IPS-18c (cell line): ENCODE measurements around the gene CLDN15.
"Not testable (repeated sequence)": the region's sequence is repeated elsewhere in the genome, so short reads cannot be mapped to it uniquely, and the experiment has no call there.

Experiments
- H3K4me3 ChIP-seq: 2 replicates; pipeline ENCODE4 v1.7.0; 2013; ENCODE audit warnings: low read depth, mild to moderate bottlenecking, low read length, moderate library complexity; ENCODE audit not compliant: insufficient read depth
- H3K9me3 ChIP-seq: one replicate; pipeline ENCODE4 v1.6.1; 2013; ENCODE audit warnings: mild to moderate bottlenecking, low read length, moderate library complexity; ENCODE audit not compliant: control insufficient read depth, insufficient read depth

The CLDN15 gene

DNA sequence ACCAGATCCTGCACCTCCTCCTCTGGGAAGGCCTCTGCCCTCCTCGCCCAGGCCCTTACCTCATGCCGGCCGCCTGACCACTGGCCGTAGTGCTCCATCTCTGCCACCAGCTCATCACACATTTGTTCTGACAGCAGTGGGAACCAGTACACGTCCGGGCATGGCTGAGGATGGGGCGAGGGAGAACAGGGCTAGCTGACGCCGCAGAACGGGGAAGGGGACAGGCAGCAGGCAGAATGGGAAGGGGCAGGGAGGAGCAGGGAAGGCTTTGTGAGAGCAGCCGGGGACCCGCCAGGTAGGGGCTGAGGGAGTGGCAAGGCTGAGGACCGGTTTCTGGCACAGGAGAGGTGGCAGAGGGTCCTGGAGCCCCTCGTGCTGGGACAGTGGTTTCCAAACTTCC is 28.8 kb downstream of the CLDN15 start:
- H3K9me3 ChIP-seq: no peaks in the 10 kb centered on the region

DNA sequence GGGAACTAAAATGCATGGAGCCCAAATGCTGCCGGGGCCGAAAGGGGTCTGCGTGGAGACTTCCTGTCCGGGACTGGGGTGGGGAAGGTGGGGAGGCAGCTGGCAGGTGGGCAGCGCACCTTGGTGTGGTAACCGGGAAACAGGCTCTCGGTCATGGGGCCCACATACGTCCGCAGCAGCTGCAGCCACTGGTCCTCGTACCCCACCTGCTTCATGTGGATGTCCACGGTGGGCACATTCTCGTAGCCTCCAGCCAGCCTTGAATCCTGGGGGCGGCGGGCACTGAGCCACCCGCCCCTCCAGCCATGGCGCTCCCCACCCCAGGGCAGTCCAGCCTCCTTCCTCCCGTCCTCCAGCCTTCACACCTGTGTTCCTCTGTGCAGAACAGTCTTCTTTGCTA is 30.1 kb downstream of the CLDN15 start:
- H3K9me3 ChIP-seq: peaks cover under 1% of the 10 kb centered on the region
- no peak overlapping the region for H3K4me3 ChIP-seq

More for the DNA sequence above, 28.8 kb downstream of the CLDN15 start:
- no peak overlapping the region for H3K4me3 ChIP-seq

DNA sequence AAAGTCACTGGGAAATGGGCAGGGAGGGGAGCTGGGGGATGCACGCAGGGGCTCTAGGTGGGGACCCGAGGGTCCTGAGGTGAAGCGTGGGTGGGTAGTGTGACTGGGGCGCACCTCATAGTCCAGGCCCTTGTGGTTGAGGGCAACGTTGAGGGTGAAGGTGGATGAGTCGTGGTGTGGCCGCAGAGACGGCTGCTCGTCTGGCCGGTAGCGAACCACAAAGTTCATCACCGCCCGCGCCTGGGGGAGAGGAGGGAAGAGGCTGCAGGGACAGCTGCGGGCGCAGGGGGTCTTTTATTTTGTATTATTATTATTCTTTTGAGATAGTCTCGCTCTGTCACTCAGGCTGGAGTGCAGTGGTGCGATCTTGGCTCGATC is 30.9 kb downstream of the CLDN15 start:
- H3K9me3 ChIP-seq: peaks cover 2% of the 10 kb centered on the region
- H3K4me3 ChIP-seq: no peak overlapping the region

DNA sequence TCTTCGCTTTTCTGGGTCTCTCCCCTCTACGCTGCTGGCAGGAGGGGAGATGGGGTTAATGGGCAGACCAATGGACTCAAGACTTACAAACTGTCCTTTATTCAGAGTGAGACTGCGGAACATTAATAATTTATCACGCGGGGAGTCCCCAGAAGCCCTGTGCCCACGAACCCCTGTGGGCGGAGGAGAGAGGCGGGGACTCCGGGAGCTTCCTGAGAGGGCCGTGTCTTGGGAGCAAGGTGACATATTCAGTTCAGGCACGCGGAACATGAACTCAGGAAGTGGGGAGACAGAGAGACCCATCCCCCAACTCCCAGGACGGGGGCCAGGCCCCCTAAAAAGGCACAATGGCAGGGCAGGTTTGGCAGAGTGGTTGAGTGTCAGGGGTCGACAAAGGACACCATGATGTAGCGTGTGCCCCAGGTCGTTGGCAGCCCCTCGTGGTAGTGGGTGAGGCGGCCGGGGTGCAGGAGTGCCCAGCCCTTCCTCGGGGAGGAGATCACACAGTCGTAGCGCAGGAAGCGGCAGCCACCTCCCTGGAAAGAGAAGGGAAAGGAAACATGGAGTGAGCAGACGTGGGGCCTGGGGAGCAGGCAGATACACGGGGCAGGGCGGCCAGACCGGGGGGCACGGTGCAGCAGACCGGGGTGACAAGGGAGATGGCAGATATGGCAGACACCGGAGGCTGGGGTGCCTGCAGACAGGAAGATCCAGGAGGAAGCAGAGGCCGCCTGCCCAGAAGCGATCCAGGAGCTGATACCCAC is 31.5 kb downstream of the CLDN15 start:
- Histone ChIP-seq H3K9me3 (peaks cover 2% of the 10 kb centered on the region), H3K4me3 (no peak overlapping the region)

DNA sequence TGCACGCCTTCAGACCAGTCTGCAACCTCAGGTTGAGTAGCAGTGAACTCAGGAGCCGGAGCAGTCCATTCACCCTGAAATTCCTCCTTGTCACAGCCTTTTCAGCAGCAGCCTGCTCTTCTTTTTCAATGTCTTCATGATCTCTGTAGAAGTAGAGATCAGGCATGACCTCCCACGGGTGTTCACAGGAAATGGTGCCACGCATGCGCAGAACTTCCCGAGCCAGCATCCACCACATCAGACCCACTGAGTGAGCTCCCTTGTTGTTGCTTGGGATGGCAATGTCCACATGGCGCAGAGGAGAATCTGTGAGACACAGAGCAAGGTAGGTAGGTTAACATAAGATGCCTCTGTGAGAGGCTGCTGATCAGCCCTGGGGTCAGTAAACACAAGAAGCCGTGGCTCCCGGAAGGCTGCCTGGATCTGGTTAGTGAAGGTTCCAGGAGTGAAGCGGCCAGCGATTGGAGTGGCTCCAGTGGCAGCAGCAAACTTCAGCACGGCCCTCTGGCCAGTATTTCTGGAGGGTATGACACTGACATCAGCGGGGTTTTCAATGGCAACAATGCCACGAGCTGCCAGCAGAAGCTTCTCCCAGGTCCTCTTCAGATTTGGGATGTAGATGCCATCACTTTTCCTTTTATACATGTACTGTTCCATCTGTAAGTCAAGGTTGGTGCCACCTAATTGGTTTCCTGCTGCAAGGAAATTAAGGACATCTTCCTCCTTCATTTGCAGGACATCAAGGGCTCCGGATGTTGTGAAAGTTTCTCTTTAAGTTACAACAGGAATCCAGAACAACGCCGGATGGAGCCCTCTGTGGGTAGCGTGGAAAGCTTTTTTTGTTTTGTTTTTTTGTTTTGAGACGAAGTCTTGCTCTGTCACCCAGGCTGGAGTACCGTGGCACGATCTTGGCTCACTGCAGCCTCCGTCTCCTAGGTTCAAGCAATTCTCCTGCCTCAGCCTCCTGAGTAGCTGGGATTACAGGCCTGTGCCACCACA is 33.6 kb downstream of the CLDN15 start:
- not testable (repeated sequence) for H3K4me3 ChIP-seq, H3K9me3 ChIP-seq

DNA sequence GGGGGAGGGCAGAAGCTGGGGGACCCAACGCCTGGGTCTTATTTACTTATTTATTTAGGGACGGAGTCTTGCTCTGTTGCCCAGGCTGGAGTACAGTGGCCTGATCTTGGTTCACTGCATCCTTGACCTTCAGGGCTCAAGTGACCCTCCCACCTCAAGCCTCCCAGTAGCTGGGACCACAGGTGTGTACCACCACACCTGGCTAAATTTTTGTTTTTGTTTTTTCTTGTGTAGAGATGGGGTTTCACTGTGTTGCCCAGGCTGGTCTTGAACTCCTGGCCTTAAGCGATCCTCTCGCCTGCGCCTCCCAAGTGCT is 35.0 kb downstream of the CLDN15 start:
- Histone ChIP-seq H3K4me3 (no peak overlapping the region; the same call in 1 of the 2 replicates), H3K9me3 (peaks cover 2% of the 10 kb centered on the region)

DNA sequence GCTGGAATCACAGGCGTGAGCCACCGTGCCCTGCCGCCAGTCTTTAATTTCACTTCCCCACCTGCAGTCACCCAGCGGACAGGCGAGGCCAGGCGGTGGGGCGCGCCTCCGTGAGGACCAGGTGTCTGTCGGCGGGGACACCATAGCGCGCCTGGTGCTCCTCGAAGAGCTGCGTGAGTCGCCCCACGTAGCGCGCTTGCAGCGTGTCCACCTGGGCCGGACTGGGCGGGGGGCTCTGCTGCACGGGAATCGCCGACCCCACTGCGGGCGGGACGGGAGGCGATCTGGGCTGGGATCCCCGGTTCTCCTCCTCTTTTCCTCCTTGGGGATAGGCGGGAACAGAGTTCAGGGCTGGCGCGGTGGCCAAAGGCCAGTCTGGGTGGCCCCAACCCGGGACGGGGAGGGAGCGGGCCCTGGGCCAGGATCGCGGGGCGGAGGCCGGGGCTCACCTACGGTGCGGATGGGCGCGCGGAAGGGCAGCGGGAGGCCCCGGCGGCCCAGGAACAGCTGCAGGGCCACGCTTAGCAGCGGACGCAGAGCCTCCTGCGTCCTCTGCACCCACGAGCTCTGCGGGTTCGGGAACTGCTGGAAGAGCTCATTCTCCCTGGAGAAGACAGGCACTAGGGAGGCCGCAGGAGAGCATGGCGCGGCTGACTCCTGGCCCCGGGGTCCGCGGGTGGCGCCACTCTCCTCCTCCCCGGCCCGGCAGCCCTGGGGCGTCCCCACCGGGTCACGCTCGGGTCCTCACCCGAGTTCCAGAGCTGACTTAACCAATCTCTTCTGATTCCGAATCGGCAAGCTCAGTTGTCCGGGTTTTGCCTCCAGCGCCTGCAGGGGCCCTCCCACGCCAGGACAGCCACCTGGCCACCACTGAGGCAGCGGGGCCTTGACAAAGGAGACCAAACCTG is 35.7 kb downstream of the CLDN15 start:
- H3K4me3 ChIP-seq: peak overlapping the region; percentile 53

DNA sequence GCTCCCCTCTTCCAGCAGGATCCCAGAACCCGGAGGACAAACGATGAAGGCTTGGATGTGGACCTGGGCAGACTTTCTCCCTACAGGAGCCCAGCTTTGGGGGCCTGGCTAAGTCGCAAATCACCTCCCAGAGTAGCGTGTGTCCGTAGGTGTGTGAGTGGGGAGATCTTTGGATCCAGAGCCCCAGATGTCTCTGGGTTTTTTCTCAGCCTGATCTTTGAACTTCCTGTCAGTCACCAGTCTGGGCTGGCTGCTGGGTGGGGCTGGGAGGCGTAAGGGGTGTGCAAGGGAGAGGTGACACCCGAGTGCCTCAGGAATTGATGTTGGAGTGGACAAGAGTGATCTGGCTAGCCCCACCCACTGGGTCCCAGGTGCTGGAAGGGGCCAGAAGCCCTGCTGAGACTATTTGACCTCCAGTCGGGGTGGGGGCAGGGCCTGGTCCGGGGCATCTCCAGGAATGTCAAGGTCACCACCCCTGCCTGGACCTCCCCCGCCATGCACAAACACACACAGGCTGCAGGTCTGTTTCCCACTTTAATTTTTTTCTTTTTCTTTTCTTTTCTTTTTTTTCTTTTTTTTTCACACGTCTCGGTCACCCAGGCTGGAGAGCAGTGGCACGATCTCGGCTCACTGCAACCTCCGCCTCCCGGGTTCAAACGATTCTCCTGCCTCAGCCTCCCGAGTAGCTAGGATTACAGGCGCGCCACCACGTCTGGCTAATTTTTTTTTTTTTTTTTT is 36.6 kb downstream of the CLDN15 start, which contains the start of gene MOGAT3:
Gene MOGAT3 (minus strand): TSS at position 175 of the 738 bp plus-strand sequence. CDS start 182 bp downstream, outside the sequence.
- Histone ChIP-seq H3K9me3 (peaks cover 2% of the 10 kb centered on the region), H3K4me3 (peak within 1 kb of the TSS; percentile 53)

More for the DNA sequence above, 35.7 kb downstream of the CLDN15 start:
- peaks cover 2% of the 10 kb centered on the region for H3K9me3 ChIP-seq

DNA sequence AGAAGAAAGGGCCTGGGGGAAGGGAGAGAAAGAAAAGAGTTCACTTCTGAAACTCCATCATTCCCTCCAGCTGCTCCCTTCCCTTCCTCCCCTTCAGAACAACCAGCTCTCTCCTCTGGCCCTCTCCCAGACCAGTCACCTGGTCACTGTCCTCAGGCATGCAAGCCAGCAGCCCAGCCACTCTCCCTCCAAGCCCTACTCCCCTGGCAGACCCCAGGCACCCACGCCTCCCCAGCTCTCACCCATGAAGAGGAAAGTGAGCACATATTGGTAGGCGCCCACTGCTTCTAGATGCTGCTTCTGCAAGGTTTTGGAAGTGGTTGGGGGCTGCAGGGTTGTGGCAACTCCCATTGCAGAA is 37.1 kb downstream of the CLDN15 start:
- no peak overlapping the region for H3K4me3 ChIP-seq
- peaks cover 2% of the 10 kb centered on the region for H3K9me3 ChIP-seq

DNA sequence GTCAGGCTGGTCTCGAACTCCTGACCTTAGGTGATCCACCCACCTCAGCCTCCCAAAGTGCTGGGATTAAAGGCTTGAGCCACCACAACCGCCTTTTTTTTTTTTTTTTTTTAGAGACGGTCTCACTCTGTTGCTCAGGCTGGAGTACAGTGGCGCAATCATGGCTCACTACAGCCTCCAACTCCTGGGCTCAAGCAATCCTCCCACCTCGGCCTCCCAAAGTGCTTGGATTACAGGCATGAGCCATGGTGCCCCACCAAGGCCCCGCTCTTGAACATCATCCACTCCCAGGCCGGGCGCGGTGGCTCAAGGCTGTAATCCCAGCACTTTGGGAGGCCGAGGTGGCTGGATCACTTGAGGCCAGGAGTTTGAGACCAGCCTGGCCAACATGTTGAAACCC is 38.1 kb downstream of the CLDN15 start:
- H3K9me3 ChIP-seq, H3K4me3 ChIP-seq: not testable (repeated sequence)

DNA sequence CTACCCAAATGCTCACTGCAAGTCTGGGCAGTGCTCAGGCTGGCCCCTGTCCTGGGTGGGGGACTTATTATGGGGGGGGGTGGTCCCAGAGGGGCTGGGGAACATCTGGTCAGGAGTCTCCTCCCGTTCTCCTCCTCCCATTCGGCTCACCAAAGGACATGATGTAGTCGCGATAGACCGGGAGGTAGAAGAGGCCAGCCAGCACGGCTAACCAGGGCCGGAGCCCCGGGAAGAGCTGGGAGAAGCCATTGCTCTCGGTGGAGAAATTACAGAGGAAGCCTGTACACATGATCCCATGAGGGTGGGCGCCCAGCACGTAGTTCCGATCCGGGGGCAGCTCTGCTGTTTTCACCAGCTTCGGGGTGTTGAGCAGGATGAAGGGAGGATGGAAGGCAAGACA is 39.1 kb downstream of the CLDN15 start:
- H3K9me3 ChIP-seq: peaks cover 2% of the 10 kb centered on the region
- H3K4me3 ChIP-seq: no peak overlapping the region; the same call in 1 of the 2 replicates

DNA sequence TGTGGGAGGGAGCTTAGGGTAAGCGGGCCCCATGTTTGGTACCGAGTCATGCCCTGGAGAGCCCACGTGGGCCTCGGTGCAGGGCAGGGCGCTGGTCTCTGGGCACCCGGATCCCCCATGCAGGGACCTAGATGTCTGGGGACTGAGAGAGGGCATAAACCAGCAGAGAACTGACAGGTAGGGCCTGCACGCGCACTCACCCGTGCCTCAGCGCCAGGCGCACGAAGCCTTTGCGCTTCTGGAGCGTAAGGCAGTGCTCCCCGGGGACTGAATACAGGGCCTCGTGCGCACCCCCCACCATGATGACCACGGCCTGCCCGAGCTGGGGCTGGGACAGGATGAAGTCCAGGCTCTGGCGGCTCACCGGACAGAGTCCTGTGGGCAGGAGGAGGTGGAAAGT is 39.6 kb downstream of the CLDN15 start:
- Histone ChIP-seq H3K4me3 (no peak overlapping the region), H3K9me3 (peaks cover 2% of the 10 kb centered on the region)

DNA sequence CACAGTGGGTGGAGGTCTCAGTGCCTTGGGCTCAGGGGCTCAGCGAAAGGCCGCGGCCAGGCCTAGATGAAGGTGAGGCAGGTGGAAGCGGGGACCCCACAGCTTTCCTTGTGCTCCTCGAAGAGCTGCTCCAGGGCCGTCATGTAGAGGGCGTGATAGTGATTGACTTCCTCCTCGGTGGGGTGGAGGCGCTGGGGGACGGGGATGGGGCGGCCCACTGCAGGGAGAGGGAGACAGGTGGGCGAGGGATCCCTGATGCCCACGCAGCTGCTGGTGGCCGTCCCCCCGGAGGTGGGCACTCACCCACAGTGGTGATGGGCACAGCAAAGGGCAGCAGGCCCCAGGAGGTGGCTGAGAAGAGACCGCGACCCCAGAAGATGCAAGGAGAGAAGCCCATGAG is 41.7 kb downstream of the CLDN15 start:
- H3K4me3 ChIP-seq: no peak overlapping the region

DNA sequence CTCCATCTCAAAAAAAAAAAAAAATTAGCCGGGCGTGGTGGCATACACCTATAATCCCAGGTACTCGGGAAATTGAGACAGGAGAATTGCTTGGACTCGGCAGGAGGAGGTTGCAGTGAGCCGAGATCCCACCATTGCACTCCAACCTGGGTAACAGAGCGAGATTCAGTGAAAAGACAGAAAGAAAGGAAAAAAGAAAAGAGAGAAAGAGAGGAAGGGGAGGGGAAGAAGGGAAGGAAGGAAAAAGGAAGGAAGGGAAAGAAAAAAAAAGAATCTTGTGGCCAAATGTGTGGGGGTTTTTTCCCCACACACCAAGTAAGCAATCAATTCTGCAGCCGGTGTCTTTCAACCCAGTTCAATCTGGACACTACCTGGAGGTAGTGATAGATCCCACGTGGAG is 48.5 kb downstream of the CLDN15 start:
- no peaks in the 10 kb centered on the region for H3K9me3 ChIP-seq
- no peak overlapping the region for H3K4me3 ChIP-seq

More for the DNA sequence above, 41.7 kb downstream of the CLDN15 start:
- H3K9me3 ChIP-seq: no peaks in the 10 kb centered on the region

DNA sequence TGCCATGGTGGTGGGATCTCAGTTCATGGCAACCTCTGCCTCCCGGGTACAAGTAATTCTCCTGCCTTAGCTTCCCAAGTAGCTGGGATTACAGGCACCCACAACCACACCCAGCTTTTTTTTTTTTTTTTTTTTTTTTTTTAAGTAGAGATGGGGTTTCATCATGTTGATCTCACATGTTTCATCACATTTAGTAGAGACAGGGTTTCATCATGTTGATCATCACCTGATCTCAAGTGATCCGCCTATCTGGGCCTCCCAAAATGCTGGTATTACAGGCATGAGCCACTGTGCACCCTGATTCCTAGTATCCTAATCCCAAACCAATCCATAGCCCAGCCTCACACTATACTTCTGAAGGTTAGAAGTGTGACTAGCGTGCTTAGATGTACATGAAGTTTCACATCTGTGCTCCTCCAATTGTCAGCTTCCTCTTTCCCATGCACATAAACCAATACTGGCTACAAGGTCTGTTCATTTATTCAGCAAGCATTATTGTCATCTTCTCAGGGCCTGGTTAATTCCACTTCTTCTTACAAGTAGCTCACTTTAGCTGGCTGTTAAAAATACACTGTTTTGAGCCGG is 50.7 kb downstream of the CLDN15 start:
- H3K9me3 ChIP-seq: no peaks in the 10 kb centered on the region
- H3K4me3 ChIP-seq: no peak overlapping the region

DNA sequence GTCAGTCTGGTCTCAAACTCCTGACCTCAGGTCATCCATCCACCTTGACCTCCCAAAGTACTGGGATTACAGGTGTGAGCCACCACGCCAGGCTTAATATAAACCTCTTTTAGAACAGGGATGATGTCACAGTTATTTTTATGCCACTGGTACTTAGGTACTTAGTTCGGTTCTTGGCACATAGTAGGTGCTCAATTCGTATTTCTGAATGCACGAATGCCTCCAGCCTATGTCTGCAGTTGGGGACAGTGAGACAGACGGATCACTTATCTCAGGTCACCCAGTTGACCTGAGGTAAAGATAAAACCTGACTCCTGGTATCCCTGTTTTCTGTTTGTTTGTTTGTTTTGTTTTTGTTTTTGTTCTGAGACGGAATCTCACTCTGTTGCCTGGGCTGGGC is 51.4 kb downstream of the CLDN15 start:
- Histone ChIP-seq H3K9me3 (no peaks in the 10 kb centered on the region), H3K4me3 (no peak overlapping the region)
